ENCODE measurements around the gene MFF. TPM values are rescaled to one million over a fixed set of nuclear protein-coding genes. Genes with fewer than 3 reads are reported as not detected.

MFF gene
- total RNA-seq, 1 experiment from 2014 or later: 83.3 TPM

DNA sequence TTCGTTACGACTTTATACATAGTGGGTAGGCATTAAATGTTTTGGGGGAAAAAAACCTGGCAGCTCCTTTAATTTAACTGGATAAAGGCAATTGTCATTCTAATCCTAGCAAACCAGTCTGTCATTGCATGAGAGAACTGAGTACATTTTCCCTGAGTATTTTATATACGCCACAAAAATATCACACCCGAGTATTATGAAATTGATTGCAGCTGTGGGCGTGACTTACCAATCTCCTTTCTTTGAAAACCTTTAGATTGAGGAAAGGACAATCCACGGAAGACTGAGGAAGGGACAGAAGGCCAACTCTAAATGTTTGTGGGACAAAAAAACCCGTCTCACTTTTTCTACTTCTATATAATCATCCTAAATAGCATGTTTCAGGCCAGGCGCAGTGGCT, 45.0 kb downstream of the MFF start:
- Histone ChIP-seq H2BK15ac (ENCODE audit: low read depth, low read length) (no peak overlapping the region), H4K8ac (replicated peaks; ENCODE audit: insufficient read length, low read depth, low read length) (no peak overlapping the region), H3K9me3 (ENCODE audit: control insufficient read depth, low read depth, low read length) (no peaks in the 10 kb centered on the region), H3K4me1 (ENCODE audit: insufficient read depth, low read length) (no peaks in the 10 kb centered on the region; the same call in 1 of the 2 replicates), H2BK5ac (ENCODE audit: insufficient read length, low read length) (no peak overlapping the region), H3K9ac (ENCODE audit: extremely low read depth, insufficient read length, low read length) (no peak overlapping the region), H4K20me1 (ENCODE audit: control insufficient read depth, insufficient read depth, insufficient read length) (no peaks in the 10 kb centered on the region), H3K79me2 (ENCODE audit: insufficient read depth, low read length) (no peaks in the 10 kb centered on the region), H3K4me2 (ENCODE audit: insufficient read depth, insufficient read length, low read length) (no peak overlapping the region), H3K79me1 (ENCODE audit: insufficient read depth, low read depth, low read length, poor library complexity, severe bottlenecking) (no peaks in the 10 kb centered on the region), H4K5ac (ENCODE audit: insufficient read length, low read depth, low read length) (no peak overlapping the region), H3K4ac (ENCODE audit: low read depth, low read length) (no peak overlapping the region), H3K23me2 (ENCODE audit: insufficient read length, low read depth, low read length, poor library complexity, severe bottlenecking) (no peaks in the 10 kb centered on the region), H3K27ac (ENCODE audit: insufficient read length, low read depth, low read length) (no peak overlapping the region), H2BK120ac (ENCODE audit: low read depth, low read length, poor library complexity, severe bottlenecking) (no peak overlapping the region), H3K14ac (ENCODE audit: insufficient read depth, low read length) (no peak overlapping the region), H2AFZ (ENCODE audit: low read length) (no peak overlapping the region), H3K23ac (ENCODE audit: insufficient read length, low read depth, low read length) (no peak overlapping the region), H2BK12ac (ENCODE audit: insufficient read length, low read depth, low read length) (no peak overlapping the region), H3T11ph (ENCODE audit: low read length) (no peak overlapping the region), H4K91ac (ENCODE audit: insufficient read length, low read depth, low read length) (no peak overlapping the region), H3K18ac (ENCODE audit: insufficient read length, low read depth, low read length) (no peak overlapping the region), H2BK20ac (ENCODE audit: low read depth, low read length, poor library complexity, severe bottlenecking) (no peak overlapping the region), H2AK5ac (ENCODE audit: insufficient read length, low read length) (no peak overlapping the region), H3K56ac (ENCODE audit: insufficient read length, low read depth, low read length) (no peak overlapping the region), H3K27me3 (ENCODE audit: insufficient read depth, low read length) (no peaks in the 10 kb centered on the region)
- H3K4me3 Mint-ChIP-seq: no peak overlapping the region
- no CpG with 5 or more reads among the region's 8 CpGs for WGBS (ENCODE audit: extremely low coverage, insufficient read length, low lambda C conversion rate)
- H3K4me1 Mint-ChIP-seq: no peaks in the 10 kb centered on the region
- H3K27ac Mint-ChIP-seq: no peak overlapping the region
- no peaks in the 10 kb centered on the region for H3K9me3 Mint-ChIP-seq
- no peaks in the 10 kb centered on the region for H3K36me3 Mint-ChIP-seq (ENCODE audit: insufficient read depth in 1 of 3, low read depth in 3 of 3)
- TF ChIP-seq, protein P1, sequence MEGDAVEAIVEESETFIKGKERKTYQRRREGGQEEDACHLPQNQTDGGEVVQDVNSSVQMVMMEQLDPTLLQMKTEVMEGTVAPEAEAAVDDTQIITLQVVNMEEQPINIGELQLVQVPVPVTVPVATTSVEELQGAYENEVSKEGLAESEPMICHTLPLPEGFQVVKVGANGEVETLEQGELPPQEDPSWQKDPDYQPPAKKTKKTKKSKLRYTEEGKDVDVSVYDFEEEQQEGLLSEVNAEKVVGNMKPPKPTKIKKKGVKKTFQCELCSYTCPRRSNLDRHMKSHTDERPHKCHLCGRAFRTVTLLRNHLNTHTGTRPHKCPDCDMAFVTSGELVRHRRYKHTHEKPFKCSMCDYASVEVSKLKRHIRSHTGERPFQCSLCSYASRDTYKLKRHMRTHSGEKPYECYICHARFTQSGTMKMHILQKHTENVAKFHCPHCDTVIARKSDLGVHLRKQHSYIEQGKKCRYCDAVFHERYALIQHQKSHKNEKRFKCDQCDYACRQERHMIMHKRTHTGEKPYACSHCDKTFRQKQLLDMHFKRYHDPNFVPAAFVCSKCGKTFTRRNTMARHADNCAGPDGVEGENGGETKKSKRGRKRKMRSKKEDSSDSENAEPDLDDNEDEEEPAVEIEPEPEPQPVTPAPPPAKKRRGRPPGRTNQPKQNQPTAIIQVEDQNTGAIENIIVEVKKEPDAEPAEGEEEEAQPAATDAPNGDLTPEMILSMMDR (conservative IDR thresholded peaks at IDR 0.05): no peak
- no peaks in the 10 kb centered on the region for H3K27me3 Mint-ChIP-seq (ENCODE audit: low read depth)
- DNase-seq: no peak
